Bronchial epithelial cell (primary cell): ENCODE data around the gene SIK2. TPM values are rescaled to one million over a fixed set of nuclear protein-coding genes. Genes with fewer than 3 reads are reported as not detected.

Source experiments
- DNase-seq: peaks from one replicate; pipeline ENCODE4 v3.0.0-alpha.2; 2010; ENCODE audit warnings: low read depth
- FAIRE-seq: peaks from 2 replicates; lab custom pipeline; 2011; peaks lifted over from hg19 to GRCh38; lab: Jason Lieb, UNC
- H3K27me3 ChIP-seq: 2 replicates; pipeline ENCODE4 v1.5.1; 2011; ENCODE audit warnings: low read length; ENCODE audit not compliant: control insufficient read depth, insufficient read depth
- H3K36me3 ChIP-seq: 2 replicates; pipeline ENCODE4 v1.5.1; 2011; ENCODE audit warnings: low read length; ENCODE audit not compliant: control insufficient read depth, insufficient read depth
- H3K4me3 ChIP-seq: 2 replicates; pipeline ENCODE4 v1.5.1; 2011; ENCODE audit warnings: mild to moderate bottlenecking, low read depth, low read length, control low read depth
- total RNA-seq: library from RNA; depleted of rRNA; stranded (reverse); fragments of >200 nt; gene quantifications from 2 replicates; pipeline ENCODE4 v1.2.1, GENCODE V29; 2014
- TF ChIP-seq, protein P1 (sequence below): IDR thresholded peaks from 2 replicates; pipeline ENCODE4 v1.5.1; 2011; ENCODE audit warnings: mild to moderate bottlenecking, moderate library complexity, low read length, control low read depth, inconsistent platforms; ENCODE audit not compliant: insufficient read depth, severe bottlenecking

Gene SIK2
- total RNA-seq, 1 donor from 2014 or later: 2.9 TPM

DNA sequence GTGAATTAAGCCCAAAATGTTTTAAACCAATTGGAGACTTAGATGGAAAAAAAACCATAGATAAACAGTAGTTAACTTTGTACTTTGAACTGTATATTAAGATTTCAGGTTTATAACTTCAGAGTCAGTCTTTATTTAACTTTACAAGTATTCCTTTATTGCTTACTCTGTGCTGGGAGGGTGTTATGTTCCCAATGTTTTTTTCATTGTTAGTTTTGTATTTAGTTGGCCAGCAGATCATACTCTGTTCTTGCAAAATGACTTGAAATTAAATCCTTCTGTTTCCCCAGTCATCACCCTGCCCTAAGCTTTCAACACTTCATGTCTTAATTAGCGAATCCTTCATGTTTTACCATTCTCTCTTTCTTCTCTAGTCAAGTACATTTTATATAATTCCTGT lies 25.3 kb downstream of the SIK2 start:
- H3K27me3 ChIP-seq: no peaks in the 10 kb centered on the region
- TF ChIP-seq, protein P1, sequence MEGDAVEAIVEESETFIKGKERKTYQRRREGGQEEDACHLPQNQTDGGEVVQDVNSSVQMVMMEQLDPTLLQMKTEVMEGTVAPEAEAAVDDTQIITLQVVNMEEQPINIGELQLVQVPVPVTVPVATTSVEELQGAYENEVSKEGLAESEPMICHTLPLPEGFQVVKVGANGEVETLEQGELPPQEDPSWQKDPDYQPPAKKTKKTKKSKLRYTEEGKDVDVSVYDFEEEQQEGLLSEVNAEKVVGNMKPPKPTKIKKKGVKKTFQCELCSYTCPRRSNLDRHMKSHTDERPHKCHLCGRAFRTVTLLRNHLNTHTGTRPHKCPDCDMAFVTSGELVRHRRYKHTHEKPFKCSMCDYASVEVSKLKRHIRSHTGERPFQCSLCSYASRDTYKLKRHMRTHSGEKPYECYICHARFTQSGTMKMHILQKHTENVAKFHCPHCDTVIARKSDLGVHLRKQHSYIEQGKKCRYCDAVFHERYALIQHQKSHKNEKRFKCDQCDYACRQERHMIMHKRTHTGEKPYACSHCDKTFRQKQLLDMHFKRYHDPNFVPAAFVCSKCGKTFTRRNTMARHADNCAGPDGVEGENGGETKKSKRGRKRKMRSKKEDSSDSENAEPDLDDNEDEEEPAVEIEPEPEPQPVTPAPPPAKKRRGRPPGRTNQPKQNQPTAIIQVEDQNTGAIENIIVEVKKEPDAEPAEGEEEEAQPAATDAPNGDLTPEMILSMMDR: no peak
- DNase-seq (no peak), FAIRE-seq (no peak)
- H3K36me3 ChIP-seq: no peaks in the 10 kb centered on the region
- H3K4me3 ChIP-seq: no peak overlapping the region

DNA sequence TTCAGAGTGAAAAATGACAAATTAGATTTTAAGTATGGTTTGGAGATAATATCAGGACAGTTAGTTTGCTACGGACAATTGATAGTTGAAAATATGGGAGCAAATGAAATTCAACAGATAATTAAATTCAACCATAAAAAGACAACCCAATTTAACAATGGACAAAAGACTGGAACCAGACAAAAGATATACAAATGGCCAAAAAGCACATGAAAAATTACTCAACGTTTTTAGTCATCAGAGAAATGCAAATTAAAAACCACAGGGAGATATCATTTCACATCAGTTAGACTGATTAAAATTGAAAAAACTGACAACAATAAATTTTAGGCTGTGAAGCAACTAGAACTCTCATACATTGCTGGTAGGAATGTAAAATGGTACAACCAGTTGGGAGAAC lies 27.2 kb downstream of the SIK2 start:
- TF ChIP-seq, protein P1: no peak
- DNase-seq (peak; percentile 25), FAIRE-seq (no peak)

DNA sequence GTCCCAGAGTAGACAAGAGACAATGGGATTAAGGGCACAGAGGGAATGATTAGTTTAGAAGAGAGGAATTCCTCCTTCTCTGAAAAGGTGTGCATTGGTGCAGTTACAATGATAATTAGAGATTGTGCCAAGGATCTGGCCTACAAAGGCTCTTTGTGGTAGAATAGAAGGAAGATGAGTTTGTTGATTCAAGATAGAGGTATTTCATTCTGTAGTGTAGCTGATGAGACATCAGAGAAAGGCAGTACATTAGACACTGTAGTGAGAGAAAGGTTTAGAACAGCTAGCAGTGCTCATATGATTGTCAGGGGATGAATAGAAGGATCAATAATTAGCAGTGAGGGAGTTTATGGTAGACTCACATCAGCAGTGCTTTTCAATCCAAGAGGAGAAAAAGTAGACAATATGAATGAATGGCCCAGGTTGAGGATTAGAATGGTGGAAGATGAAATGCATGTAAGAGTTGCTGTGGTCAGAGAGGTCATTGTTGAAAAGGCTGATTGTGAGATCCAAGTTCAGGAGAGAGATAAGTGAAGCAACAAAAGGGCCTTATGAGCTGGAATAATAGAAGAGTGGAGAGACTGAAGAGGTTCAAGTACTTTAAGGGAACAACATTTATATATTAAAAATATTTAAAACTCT lies 28.9 kb downstream of the SIK2 start:
- H3K27me3 ChIP-seq: no peaks in the 10 kb centered on the region
- no peaks in the 10 kb centered on the region for H3K36me3 ChIP-seq
- H3K4me3 ChIP-seq: no peak overlapping the region
- DNase-seq (no peak), FAIRE-seq (no peak)
- TF ChIP-seq, protein P1: no peak

More for the DNA sequence above, 27.2 kb downstream of the SIK2 start:
- Histone ChIP-seq H3K36me3 (no peaks in the 10 kb centered on the region), H3K27me3 (no peaks in the 10 kb centered on the region), H3K4me3 (no peak overlapping the region)

DNA sequence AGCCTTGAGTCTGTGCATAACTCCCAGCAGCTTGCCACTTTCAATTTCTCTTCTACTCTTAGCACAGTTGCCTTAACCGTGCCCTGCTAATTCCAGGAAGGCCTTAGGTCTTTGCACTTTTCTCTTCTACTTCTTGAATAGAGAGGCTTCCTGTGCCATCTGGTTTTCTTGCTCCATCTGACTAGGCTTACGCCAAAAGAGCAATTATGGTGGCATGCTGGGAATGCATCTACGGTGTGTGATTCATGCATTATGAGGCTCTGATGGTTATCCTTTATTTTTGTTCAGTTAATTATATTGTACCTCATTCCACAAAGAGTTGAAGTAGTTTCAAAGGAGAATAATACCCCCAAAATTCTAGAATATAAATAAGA lies 29.4 kb downstream of the SIK2 start:
- Histone ChIP-seq H3K36me3 (no peaks in the 10 kb centered on the region), H3K27me3 (no peaks in the 10 kb centered on the region), H3K4me3 (no peak overlapping the region)
- no peak for FAIRE-seq
- DNase-seq: no peak
- TF ChIP-seq, protein P1: no peak

DNA sequence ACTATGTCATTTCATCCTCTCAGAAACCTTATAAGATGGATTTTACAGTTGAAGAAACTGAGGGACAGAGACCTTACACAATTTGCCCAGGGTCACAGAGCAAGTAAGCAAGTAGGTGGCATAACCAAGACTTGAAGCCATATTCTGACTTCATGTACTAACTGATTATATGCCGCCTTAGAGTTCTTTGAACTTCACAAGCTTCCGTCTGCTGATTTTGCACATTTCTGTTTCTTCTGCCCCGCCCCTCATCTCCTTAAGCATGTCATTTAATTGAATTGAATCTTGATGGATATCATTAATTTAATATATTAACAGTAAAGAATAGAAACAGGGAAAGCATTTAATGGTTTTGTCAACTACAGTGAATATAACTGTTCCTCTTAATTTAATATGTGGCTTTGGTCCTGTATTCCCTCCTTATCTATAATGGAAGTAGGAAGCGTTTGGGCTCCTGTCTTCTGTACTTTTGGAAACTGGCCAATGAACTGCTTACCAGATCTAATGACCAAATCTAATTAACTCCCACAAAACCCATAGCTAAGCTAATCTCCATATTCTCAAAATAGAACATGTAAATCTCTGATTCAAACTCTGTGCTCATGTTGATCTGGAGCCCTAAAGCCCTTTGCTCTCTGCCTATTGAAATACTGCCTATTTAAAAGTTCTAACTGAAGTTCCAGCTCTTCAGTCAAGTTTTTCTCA lies 30.4 kb downstream of the SIK2 start:
- no peak for FAIRE-seq
- H3K36me3 ChIP-seq: no peaks in the 10 kb centered on the region
- H3K4me3 ChIP-seq: no peak overlapping the region
- TF ChIP-seq, protein P1: no peak
- no peak for DNase-seq
- no peaks in the 10 kb centered on the region for H3K27me3 ChIP-seq

DNA sequence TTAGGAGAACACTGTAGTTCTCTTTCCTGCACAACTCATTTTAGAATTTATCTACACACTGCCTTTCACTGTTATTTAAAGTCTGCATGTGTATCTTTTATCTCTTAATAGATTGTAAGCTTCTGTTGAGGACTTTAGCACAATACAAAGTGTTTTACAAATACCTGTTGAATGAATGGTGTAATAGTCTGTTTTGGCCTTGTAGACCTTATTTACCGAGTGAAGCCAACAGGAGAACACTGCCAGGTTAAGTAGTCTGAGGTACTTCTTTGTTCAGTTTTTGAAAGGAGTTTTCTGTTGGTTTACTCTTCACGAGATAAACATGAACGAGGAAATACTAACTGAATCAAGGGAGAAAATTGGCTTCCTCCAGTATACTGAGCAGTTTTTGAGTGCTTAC lies 31.0 kb downstream of the SIK2 start:
- no peaks in the 10 kb centered on the region for H3K27me3 ChIP-seq
- no peak overlapping the region for H3K4me3 ChIP-seq
- FAIRE-seq (no peak), DNase-seq (no peak)
- TF ChIP-seq, protein P1: no peak
- no peaks in the 10 kb centered on the region for H3K36me3 ChIP-seq
